Measurements from ENCODE around the gene ARL8A. TPM values are rescaled to one million over a fixed set of nuclear protein-coding genes. Genes with fewer than 3 reads are reported as not detected.

The ARL8A gene
- total RNA-seq, 6 experiments from 2014 or later = 44.6 to 60.7 (median 48.6) TPM

DNA sequence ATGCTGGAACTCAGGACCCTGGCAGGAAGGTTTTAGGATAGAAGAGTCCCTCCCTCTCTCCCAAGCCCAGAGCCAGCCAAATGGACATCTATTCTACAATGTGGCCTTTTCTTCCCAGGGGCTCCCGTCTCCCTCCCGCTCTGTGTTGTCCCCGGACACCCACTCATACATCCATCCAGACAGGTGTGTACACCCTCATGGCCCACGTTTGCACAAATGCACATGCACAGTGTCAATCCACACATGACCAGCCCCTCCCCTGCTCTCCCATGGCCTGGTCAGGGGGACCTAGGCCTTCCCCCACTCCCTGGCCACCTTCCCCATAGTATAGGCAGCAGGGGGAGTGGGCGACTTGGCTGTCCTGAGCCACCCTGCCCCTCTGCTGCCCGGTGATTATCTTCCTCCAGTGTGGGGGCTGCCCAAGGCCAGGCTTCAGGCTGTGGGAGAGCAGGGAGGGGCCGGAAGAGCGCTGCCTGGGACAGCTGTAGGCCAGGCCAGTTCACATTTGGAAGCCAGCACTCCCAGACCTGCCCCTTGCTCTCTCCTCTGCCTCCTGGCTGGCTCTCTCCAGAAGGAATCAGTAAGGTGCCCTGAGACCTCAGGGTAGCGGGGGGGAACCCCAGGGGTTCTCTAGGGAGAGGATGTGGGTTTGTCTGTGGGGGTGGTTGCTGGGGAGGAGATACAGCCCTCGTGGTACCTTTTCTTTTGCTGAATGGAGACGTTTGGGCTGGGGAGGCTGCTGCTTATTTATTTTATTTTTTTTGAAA is 19.9 kb upstream of the ARL8A start:
- H3K27me3 Mint-ChIP-seq (ENCODE audit: insufficient read depth) = peaks cover 38% of the 10 kb centered on the region
- H3K36me3 Mint-ChIP-seq (ENCODE audit: low read depth) = no peaks in the 10 kb centered on the region
- TF ChIP-seq, protein P1, sequence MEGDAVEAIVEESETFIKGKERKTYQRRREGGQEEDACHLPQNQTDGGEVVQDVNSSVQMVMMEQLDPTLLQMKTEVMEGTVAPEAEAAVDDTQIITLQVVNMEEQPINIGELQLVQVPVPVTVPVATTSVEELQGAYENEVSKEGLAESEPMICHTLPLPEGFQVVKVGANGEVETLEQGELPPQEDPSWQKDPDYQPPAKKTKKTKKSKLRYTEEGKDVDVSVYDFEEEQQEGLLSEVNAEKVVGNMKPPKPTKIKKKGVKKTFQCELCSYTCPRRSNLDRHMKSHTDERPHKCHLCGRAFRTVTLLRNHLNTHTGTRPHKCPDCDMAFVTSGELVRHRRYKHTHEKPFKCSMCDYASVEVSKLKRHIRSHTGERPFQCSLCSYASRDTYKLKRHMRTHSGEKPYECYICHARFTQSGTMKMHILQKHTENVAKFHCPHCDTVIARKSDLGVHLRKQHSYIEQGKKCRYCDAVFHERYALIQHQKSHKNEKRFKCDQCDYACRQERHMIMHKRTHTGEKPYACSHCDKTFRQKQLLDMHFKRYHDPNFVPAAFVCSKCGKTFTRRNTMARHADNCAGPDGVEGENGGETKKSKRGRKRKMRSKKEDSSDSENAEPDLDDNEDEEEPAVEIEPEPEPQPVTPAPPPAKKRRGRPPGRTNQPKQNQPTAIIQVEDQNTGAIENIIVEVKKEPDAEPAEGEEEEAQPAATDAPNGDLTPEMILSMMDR (IDR thresholded peaks at IDR 0.05) = no peak
- no peak overlapping the region for H3K27ac Mint-ChIP-seq
- H3K9me3 Mint-ChIP-seq = no peaks in the 10 kb centered on the region
- peaks cover 8% of the 10 kb centered on the region for H3K4me1 Mint-ChIP-seq (ENCODE audit: low read depth)
- no peak for DNase-seq
- no peak overlapping the region for H3K4me3 Mint-ChIP-seq

DNA sequence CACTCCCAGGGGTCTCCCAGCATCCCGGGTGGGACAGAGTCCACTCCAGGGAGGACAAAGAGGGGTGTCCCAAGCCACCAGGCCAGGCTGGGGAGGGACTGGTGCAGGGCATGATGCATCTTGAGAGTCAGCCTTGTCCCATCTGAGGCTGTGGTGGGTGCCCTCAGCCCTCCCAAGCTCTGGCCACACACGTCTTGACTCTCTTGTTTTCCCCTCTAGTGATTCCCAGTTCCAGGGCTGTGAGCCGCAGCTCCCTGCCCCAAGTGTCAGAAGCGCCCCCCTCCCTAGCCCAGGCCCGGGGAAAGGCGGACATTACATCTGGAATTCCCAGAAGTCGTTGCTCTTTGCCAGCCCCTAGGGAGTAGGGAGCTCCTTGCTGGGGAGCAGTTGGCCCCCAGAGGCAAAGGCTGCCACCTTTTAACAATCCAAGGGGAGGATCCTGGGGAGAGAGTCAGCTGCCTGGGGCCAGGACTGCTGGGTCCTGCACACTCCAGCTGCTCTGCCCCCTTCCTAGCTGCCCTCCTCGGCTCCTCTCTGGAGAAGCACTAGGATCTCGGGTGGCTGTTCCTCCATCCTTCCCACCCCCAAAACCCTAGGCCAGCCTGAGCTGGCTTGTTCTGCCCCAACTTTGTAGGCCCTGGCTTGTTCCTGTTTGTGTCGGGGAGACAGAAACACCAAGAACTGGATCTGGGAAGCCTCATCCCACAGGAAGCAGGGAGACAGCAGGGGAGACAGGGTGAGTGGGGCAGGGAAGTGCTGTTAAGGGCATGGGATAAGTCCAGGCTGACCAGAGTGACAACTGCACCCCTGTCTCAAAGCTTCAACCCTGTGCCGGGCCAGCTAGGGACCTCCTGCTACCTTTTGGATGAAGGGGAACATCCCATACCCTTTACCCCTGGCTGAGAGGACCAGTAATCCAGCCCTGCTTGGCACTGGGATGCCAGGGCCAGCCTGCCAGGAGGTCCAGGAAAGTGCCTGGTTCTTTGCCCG is 19.0 kb upstream of the ARL8A start:
- H3K36me3 Mint-ChIP-seq (ENCODE audit: low read depth) = no peaks in the 10 kb centered on the region
- TF ChIP-seq, protein P1 (IDR thresholded peaks at IDR 0.05) = no peak
- H3K9me3 Mint-ChIP-seq = no peaks in the 10 kb centered on the region
- peaks cover 38% of the 10 kb centered on the region for H3K27me3 Mint-ChIP-seq (ENCODE audit: insufficient read depth)
- no peak for DNase-seq
- peaks cover 8% of the 10 kb centered on the region for H3K4me1 Mint-ChIP-seq (ENCODE audit: low read depth)
- H3K27ac Mint-ChIP-seq = no peak overlapping the region
- H3K4me3 Mint-ChIP-seq = no peak overlapping the region

DNA sequence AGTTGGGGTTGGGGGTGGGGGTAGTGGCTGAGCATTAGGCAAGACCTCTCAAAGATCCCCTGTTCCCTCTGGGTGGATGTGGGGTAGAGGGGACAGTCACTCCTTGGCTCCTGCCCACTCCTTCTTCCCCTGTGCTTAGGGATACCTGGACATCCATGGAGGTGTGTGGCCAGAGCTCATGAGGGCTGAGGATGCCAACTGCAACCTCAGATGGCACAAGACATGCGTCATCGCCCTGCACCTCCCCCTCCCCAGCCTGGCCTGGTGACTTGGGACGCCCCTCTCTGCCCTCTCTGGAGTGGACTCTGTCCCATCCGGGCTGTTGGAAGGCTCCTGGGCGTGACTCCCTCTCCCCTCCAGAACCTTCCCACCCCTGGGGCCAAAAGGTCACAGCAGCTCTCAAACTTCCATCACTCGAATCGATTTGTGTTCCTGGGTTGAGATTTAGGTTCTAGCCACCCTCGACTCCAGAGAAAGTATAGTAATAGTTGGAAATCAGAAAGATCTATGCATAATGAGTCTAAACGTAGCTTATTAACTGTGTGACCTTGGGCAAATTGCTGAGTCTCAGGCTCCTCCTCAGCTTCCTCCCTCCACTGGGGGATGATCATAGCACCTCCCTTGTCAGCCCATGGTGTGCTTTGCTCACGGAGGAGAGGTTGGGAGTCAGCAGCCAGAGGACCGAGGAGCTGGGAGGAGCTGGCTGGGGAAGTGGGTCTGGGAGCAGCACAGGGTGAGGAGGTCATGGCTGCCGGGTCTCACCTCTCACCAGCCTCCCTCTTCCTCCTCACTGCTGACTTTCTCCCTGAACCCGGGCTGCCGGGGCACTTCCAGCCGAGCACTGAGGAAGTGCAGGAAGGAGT is 18.1 kb upstream of the ARL8A start:
- DNase-seq = no peak
- TF ChIP-seq, protein P1 (IDR thresholded peaks at IDR 0.05) = no peak
- peaks cover 32% of the 10 kb centered on the region for H3K27me3 Mint-ChIP-seq (ENCODE audit: insufficient read depth)
- H3K36me3 Mint-ChIP-seq (ENCODE audit: low read depth) = no peaks in the 10 kb centered on the region
- H3K4me1 Mint-ChIP-seq (ENCODE audit: low read depth) = no peaks in the 10 kb centered on the region; the same call in 1 of the 2 replicates
- no peak overlapping the region for H3K27ac Mint-ChIP-seq
- H3K9me3 Mint-ChIP-seq = no peaks in the 10 kb centered on the region
- H3K4me3 Mint-ChIP-seq = no peak overlapping the region

DNA sequence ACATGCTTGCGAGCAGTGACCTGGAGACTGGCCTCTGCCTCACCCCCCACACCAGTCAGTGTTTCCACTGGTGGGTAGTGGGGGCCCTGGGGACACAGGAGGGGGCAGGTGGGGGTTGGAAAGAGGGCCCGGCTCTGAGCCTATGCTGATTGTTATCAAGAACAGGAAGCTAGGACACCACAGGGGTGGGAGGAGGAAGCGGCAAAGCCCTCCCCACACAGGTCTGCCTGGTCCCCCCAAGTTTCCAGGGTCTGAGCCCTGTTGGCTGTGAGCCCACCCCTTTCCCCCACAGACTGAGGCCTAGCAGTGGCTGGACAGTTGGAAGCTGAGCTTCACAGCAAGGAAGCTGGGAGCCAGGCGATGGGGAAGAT is 17.5 kb upstream of the ARL8A start:
- no peak for DNase-seq
- H3K36me3 Mint-ChIP-seq (ENCODE audit: low read depth) = no peaks in the 10 kb centered on the region
- no peak overlapping the region for H3K4me3 Mint-ChIP-seq
- H3K9me3 Mint-ChIP-seq = no peaks in the 10 kb centered on the region
- TF ChIP-seq, protein P1 (IDR thresholded peaks at IDR 0.05) = no peak
- no peaks in the 10 kb centered on the region for H3K4me1 Mint-ChIP-seq (ENCODE audit: low read depth)
- H3K27me3 Mint-ChIP-seq (ENCODE audit: insufficient read depth) = peaks cover 32% of the 10 kb centered on the region
- H3K27ac Mint-ChIP-seq = no peak overlapping the region

Measured in HFFc6 (cell line).